GDM1 (cell line): ENCODE data around the gene FRY.

Source experiments
- DNase-seq: peaks from one replicate; lab custom pipeline; 2025; lab: John Stamatoyannopoulos, UW

FRY gene

DNA sequence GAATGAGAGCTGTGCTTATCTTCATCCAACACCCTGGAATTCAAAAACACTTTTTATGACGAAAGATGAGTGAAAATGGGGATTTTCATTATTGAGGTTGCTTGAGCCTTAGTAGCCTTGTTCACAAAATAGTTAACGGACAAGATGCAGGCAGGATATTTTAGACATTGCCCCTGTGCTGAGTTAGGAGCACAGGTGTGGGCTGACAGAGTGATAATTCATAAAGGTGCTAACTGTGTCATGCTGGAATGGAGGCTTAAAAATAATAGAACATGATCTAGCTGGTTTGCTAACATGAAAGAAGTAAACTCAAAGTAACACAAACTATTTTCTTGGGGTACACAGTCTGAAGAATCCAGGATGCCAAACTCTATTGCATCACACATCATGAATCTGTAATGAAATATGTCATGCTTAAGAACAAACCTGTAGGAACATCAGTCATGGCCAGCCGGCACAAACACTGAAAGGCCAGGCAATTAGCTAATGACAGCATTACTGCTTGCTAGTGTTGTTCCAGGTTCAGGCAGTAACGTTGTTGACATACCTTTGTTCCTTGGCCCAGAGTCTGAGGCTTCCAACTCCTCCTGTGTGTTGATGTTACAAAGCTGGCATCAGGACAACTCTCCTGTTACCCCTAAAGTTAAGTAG, 55.3 kb downstream of the FRY start:
- no peak for DNase-seq

DNA sequence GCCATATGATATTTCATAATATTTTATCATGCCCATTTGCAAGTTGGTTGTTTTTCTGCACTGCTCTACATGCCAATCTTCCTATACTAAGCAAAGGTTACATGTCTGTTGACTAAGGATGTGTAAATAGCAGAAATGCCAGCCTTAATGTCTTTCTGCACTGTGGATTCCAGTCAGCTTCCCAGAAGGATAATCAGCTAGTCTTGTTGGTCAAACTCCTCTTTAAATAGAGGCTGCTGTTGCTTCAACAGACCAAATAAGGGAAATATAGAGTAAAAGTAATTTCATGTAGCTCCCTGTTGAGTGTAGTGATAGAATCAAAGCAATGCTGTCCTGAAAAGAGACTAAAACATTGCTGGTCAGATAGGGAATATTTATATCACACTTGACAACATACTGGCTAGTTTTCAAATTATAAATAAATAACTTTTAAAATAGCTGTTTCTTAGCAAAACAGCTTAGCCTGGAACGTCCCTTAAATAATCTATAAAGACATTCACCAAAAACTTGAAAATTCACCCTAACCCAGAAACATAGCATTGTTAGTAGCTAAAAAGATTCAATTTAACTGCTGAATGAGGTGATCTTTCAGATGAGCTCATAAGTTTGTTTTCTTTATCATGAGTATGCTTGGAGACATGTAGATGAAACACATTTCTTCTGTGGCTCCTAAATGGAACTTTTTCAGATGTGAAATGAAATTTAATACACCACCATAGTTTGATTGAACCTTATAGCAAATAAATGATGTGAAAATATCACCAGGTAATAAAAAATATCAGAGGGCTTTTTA, 56.6 kb downstream of the FRY start:
- no peak for DNase-seq

DNA sequence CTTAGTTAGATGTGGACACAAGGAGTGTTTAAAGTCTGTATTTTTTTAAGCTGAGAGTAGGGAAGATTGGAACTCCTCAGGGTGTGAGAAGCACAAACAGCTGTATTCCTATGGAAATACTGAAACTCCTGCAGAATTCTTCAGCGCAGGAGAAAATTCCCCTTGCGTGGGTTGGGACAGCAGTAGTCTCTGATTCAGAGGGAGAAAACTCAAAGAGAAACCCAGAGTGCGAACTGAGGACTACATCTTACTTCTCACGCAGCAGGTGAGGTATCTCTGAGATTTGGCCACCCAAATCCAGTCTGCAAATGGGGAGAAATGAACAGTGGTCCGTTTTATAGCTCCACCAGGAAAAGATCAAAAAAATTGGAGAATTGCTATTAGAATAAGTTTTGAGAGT, 60.9 kb downstream of the FRY start:
- no peak for DNase-seq

DNA sequence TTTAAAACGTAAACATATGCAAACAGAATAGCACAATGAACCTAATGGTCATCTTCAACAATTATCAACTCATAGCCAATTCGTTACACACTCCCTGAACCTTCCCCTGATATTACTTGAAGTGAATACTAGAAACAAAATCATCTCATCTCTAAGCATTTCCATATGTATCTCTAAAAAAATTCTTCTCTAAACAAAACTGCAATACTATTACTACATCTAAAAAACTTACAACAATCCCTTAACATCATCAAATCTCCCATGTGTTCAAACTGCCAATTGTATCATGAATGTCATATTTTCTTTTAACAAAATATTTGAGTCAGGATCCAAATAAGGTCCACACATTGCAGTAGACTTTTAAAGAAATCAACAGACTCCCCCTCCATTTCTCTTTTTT, 61.4 kb downstream of the FRY start:
- no peak for DNase-seq

DNA sequence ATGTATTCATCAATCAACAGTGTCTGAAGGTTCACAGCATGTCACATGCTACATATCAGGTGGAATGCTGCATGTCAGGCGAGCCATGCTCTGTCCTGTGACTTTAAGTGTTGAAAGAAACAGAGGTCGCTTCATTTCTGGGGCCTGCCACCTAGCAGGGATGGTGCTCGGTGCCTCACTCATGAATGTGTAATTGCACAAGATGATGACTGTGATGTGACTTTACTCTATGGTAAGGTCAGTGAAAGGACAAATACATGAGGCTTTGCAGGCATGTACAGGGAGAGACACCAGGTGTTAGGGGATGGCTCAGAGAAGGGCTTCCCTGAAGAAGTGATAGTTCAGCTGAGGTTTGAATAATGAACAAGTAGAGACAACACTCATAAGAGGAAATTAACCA, 66.7 kb downstream of the FRY start:
- no peak for DNase-seq

DNA sequence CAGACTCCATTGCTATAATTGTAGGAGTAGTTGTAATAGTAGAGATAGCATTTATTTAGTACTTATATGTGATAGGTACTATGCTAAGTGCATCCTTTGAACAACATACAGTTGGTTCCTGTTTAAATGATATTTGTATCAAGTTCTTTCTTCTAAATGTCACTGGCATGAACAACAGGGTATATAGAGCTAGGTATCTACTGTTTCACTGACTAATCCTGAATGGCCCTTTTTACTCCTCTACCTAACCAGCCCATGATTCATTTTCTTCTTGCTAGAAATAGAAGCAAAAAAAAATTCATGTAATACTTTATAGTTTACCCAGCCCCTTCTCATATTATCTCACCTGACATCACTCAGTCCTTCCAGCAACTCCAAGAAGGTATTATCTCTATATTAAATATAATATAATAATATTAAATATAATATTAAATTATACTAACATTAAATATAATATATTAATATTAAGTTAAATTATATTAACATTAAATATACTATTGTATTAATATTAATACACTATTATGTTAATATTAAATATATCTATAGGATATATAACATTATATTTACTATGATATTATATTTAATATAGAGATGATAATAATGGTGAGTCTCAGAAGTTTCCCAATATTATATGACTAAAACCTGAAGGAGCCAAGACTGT, 74.2 kb downstream of the FRY start:
- no peak for DNase-seq

DNA sequence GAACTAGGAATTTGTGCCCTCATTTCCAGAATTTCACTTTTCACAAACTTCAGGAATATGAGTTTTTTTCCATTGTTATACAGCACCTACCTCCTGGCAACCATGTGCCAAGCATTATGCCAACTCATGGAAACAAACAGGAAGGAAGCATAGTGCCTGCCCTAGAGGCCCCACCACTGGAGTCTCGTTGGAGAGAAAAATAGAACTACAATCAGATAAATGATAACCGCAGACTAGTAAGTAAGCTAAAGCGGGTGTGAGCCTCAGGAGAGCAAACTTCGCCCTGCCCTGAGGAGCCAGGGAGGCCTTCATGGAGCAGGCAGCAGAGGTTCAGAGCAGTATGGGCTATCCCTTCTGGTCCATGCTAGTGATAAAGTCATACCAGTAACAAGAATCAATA, 75.9 kb downstream of the FRY start:
- DNase-seq: peak; percentile 53

DNA sequence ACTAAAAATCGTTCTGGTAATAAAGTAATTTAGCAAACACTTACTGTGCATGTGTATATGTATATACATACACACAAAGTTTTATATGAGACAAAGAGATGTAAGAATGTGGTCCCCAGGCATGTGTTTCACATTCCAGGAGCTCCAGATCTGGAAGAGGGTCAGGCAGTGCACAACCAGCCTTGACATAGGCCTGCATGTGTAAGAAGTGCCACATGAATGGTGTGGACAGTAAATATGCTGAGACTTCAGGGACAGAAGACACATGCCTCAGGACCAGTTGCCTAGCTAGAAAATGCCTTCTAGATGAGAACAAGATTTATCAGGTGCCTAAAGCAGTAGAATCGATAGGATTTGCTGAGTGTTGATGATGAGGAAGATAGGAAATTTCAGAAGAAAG, 76.4 kb downstream of the FRY start:
- DNase-seq: no peak

DNA sequence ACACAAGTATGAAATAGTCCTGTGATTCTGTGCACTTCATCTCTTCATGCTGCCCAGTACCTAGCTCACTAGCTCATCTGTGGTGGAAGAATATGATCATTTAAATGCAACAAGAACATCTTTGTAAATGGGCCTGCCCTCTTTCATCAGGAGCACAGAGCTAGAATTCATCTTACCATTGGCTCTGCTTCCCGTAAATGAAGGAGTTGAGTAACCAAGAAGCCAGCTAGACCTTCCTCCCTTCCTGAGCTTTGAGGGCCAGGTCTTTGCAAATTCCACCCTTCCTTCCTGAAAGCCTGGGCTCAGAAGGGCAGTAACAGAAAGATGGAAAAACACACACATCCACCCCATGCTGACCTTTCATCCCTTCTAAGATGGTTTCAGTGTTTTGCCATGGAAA, 82.0 kb downstream of the FRY start:
- DNase-seq: no peak

DNA sequence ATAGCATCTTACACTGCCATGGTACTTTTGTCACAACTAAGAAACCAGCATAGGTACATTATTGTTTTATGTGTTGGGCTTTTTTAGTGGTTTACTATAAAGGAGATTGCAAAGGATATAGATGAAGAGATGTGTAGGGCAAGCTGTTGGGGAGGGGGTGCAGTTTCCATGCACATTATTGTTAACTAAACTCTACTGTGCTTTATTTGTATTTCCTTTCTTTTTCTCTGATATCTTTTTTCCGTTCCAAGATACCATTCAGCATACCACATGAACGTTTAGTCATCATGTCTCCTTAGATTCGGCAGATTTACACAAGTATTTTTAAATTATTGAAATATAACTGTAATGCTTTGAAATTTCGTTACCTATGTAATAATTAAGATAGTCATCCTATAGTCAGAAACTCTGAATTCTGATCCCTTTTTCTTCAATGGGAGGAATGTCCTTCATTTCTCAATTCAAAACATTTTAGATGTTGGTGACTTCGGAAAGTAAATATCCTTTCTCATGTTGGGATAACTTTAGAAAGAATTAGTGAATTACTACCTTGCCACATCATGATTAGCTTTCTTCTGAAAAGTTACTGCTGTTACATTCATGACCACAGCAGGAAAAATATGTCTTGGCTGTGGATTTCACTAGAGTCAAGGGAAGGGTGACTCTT, 82.8 kb downstream of the FRY start:
- no peak for DNase-seq

DNA sequence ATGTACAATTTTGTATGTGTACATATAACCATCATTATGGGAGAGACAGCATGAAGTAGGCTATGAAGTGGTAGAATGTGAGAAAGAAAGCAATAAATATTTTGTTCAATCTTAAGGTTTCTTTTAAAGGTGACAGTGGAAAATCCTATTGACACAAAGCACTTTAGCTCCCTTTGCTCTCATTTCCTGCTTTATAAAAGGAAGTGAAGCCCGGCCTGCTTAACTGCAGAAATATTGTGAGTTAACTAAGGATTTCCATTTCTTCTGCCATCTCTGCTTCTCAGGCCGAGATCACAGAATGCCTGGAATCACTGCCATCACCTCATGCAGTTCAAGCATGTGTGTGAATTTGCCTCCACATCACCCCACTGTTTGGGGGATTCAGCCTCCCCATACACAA, 83.5 kb downstream of the FRY start:
- peak; percentile 25 for DNase-seq

DNA sequence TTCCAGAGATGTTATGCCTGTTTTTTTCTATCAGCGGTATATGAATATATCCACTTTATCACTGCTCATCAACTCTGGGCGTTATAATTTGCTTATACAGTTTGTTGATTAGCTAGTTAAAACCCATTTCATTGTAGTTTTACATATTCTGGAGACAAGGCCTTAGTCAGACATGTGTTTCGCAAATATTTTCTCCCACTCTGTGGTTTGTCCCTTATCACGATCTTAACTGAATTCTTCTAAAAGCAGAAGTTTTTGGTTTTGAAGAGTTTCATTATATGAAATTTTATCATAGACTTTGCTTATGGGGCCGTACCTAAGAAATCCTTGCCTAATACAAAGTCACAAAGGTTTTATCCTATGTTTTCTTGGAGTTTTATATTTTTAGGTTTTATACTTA, 84.6 kb downstream of the FRY start:
- DNase-seq: peak; percentile 34

DNA sequence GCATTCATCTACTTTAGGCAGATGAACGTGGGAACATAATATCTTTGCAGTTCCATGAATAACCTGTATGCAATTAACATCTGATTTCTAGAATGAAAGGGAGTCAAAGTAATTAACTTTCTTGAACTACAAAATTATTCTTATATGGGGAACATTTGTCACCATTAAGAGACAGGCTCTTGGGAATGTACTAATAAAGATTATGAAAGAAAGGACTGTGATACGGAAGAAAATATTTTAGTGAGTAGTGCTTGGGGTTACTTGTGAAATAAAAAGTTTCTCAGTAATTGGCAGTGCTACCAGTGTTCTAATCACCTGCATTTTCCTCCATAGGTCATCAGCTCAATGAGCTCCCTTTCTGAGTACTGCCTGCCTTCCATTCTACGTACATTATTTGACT, 85.4 kb downstream of the FRY start:
- DNase-seq: no peak

DNA sequence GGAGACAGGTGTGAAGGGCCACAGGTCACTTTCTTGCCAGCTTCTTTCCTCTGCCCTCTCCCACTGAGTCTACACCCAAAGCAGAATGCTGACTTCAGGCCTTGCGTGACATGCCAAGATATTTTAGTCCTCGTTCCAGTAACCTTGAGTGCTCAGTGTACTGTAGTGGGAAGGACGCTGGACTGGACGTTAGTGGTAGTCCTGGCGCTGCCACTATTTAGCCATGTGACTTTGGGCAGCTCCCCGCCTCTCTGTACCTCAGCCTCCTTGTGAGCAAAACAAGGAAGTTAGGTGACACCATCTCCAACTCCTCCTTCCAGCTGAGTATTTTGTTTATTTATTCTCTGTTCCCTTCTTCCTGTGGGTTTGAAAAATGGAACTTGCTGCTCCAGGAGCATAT, 86.1 kb downstream of the FRY start:
- no peak for DNase-seq

DNA sequence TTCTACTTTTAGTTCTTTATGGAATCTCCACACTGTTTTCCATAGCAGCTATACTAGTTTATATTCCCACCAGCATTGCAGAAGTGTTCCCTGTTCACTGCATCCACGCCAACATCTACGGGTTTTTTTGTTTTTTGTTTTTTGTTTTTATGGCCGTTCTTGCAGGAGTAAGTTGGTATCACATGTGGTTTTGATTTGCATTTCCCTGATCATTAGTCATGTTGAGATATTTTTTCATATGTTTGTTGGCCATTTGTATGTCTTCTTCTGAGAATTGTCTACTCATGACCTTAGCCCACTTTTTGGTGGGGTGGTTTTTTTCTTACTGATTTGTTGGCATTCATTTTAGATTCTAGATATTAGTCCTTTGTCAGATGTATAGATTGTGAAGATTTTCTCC, 89.7 kb downstream of the FRY start:
- no peak for DNase-seq

DNA sequence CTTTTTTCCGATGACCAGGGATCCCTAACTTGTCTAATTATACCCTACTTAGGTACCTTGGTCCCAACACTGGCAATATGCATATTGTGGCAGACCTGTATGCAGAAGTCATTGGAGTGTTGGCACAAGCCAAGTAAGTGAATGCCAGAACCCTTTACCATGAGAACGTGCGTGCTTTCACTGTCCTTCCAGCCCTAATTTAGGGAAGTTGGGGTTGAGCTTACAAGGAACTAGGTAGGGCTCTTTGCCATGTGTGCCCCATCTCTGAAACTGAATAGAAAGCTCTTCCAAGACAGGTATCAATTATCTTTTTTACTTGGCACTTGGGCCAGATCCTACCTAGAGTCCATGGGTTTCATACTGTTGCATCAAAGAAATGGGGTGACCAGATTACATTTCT, 93.2 kb downstream of the FRY start:
- DNase-seq: no peak

DNA sequence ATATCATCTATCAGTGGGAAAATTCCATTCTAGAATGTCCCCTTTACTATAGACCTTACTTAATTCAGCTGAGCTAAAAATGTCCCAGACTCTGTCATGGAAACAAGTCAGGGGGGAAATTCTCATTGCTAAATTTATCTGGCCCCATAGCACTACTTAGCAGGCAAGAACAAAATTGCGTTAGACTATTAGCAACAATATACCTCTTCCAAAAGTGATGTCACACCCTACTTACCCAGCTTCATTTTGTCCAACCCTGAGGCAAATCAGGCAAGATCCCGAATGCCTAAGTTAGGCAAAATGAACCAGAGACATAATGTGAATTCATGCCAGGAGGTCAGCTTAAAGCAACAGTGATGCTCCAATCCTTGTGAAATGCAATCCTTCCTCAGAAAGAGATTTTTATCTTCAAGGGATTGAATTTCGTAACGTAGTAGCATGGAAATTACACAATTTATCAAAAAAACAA, 93.7 kb downstream of the FRY start:
- no peak for DNase-seq

DNA sequence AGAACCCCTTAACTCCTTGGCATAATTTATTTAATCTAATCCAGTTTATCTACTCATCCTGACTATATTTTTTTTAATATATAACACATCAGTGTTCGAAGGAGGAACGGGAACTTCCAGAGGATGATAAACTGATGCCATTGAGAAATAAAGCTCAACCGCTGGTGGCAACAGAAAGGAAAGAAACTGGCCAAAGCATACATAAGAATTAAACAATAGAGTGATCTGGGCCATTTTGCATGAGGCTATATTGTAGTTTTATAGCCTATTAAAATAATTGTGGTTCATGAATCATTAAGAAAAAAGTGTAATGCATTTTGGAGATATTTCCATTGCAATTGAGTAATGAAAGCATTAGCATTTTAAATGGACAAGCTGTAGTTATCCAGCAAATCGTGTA, 94.2 kb downstream of the FRY start:
- DNase-seq: no peak

DNA sequence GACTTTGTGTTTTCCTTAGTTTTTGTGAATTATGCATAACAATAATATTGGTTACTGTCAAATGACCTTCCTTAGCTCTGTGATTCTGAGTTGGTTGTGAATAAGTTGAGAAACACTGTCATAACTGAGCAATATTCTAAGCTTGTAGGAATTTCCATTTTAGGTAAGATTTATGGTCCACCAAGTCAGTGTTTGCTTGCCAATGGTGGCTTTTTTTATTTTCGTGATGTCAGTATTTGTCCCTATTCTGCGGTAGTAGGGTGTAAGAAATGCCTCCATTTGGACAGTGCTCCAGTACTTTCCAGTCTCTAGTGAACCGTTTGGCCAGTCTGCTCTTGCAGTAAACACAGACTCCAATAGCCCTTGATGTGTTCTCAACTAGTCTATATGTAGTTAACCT, 94.7 kb downstream of the FRY start:
- DNase-seq: no peak

DNA sequence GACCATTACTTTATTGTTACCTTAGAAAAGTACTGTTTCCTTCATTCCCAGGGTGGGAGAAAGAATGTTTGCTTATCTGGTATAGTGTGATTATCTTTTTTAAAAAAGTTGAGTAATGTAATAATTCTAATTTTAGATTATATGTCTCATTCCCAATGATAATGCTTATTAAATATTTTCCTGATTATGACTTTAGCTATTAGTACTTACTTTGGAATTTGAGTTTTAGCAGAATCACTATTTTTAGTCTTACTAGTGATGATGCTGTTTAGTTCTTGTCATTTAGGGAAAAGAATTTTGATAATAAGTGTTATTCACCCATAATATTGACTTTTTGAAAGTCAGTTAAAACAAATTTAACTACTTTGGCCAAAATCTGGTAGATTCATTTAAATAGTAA, 95.2 kb downstream of the FRY start:
- no peak for DNase-seq

DNA sequence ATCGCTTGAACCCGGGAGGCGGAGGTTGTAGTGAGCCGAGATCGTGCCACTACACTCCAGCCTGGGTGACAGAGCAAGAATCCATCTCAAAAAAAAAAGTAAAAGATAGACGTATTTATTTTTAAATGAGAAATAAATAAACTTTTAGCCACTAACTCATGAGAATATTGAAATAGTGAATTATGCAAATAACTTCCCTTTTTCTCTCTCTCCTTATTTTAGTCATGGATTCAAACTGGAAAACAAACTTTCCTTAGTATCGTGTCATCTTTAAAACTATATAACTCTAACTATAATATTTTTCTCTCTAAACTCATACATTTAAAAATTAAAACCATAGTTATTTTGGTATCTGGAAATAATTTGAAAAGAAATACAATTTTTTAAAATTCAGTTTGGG, 96.1 kb downstream of the FRY start:
- no peak for DNase-seq

DNA sequence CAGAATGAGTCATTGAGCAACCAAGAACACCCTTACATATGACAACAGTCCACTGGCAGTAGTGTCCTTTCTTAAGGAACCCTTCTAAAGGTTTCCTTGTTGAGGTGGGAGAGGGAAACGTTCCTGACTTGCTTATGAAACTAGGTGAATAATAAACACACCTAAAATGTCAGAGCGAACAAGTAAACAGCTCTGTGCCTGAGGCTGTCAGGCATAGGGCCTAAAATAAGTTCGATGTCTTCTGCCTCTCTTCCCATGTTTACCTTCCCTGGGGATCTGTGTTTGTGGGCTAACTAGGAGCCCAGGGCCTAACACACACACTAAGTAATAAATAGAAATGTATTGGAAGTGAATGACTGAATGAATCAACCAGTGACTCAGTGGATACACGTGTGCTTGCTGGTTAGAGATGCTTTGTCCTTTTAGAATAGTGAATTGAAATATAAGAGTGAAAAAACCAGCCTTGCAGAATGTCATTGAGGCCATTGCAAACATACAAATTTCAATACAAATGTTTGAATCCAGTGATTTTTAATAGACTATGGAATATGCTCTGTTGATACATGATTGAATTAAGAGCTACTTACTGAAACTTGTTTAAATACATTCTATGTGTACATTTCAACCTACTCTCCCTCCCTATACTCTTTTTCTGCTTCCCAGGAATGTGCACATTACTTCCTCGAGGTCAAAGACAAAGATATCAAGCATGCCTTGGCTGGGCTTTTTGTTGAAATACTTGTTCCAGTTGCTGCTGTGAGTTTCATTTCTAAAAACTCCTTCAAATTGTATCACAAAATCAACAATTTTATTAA, 102.9 kb downstream of the FRY start:
- DNase-seq: no peak
